ENCODE results near the gene GMPPB. TPM values are rescaled to one million over a fixed set of nuclear protein-coding genes. Genes with fewer than 3 reads are reported as not detected.

The GMPPB gene
- total and polyA plus RNA-seq, 9 of the 15 experiments (the other 6 are each of a cell fraction or from before 2014, with no cell fraction given), result 0.53 to 17.4 (median 8.1) TPM

GRCh38 chr3:49689046-49689907 is 34.5 kb downstream of the GMPPB start, which contains the start of the genes MST1 and RNF123:
Gene MST1 (minus strand): TSS chr3:49689474. CDS start chr3:49688691, 783 bp downstream.
Gene RNF123 (plus strand): TSS chr3:49689557. CDS start chr3:49691166, 1,609 bp downstream.
- ATAC-seq (peak; percentile 94), FAIRE-seq (peak; percentile 97), DNase-seq (ENCODE audit: extremely low read depth in 1 of 4, low spot score in 3 of 4) (peak; percentile 79 to 92 (median 82))
- ChIA-PET CTCF (ENCODE audit: low intra/inter-chr PET ratio) (interaction anchor here (0.6 kb wide), 1 partner anchor 162 kb away, joined by 3 read pairs; no protein-coding TSS in a partner anchor), POLR2A (interaction anchor here (1.0 kb wide), 1 partner anchor 13 kb away, joined by 3 read pairs; no protein-coding TSS in a partner anchor)
- H2AFZ ChIP-seq (ENCODE audit: low read depth, low read length), result peak within 1 kb of the TSS; percentile 96
- 1% methylated on average over 29 of the region's 66 CpGs for WGBS (ENCODE audit: insufficient coverage, low coverage, missing lambda C conversion rate)
- in situ Hi-C loops (cut with MboI) (no loop called here), intact Hi-C loops (cut with micrococcal nuclease) (no loop called here)
- H3K4me3 ChIP-seq, result peak within 1 kb of the TSS; percentile 66
- H3K27me3 ChIP-seq (ENCODE audit: control insufficient read depth in 2 of 2, insufficient read depth in 2 of 2, low read length in 2 of 2), result no peaks in the 10 kb centered on the region
- no peaks in the 10 kb centered on the region for H3K9me1 ChIP-seq (ENCODE audit: control insufficient read depth, insufficient read depth, low read length)
- TSS peak; percentile 48 for BruUV-seq (replicated peaks)
- H3K9me3 ChIP-seq (replicated peaks; ENCODE audit: control insufficient read depth, insufficient read depth, low read depth, low read length), result no peaks in the 10 kb centered on the region
- H3K36me3 ChIP-seq (ENCODE audit: control insufficient read depth, insufficient read depth, low read length), result peaks cover 2% of the 10 kb centered on the region; the same call in 1 of the 3 replicates
- peak within 1 kb of the TSS; percentile 81 for H3K4me2 ChIP-seq (ENCODE audit: insufficient read depth, low read length)
- H3K79me2 ChIP-seq (ENCODE audit: control insufficient read depth, insufficient read depth, low read length), result peaks cover 23% of the 10 kb centered on the region
- H3K4me1 ChIP-seq (replicated peaks in 1 of 2; ENCODE audit: control insufficient read depth in 2 of 2, insufficient read depth in 2 of 2, low read length in 2 of 2), result peaks cover 6 to 33% of the 10 kb centered on the region in 2 experiments; a peak in 4 of 5 replicates
- H3K27ac ChIP-seq (ENCODE audit: extremely low read depth, low read depth, low read length), result peak within 1 kb of the TSS; percentile 87
- peak within 1 kb of the TSS; percentile 72 to 94 for H3K9ac ChIP-seq (ENCODE audit: insufficient read depth in 1 of 2, low read depth in 2 of 2, low read length in 2 of 2)
- H4K20me1 ChIP-seq (replicated peaks; ENCODE audit: control insufficient read depth, insufficient read depth, low read length), result no peaks in the 10 kb centered on the region
- TF ChIP-seq EP400 (IDR thresholded peaks at IDR 0.05), result peak; percentile 63
- TF ChIP-seq ZNF175 (CRISPR knock-in tag; IDR thresholded peaks at IDR 0.05; ENCODE audit: low read depth), result no peak
- TF ChIP-seq KLF16 (IDR thresholded peaks at IDR 0.05), result peak; percentile 54; the same call in 1 of the 2 replicates
- TF ChIP-seq ZBTB17 (CRISPR knock-in tag; IDR thresholded peaks at IDR 0.05), result 0 out of 2 replicates have a peak, but pooled peaks have one; percentile 41
- no peak for TF ChIP-seq SRSF9 (IDR thresholded peaks at IDR 0.05; ENCODE audit: borderline replicate concordance, low read depth, low read length)
- peak; percentile 65; the same call in 1 of the 2 replicates for TF ChIP-seq TOE1 (IDR thresholded peaks at IDR 0.05; ENCODE audit: borderline replicate concordance)
- TF ChIP-seq TOE1 (CRISPR knock-in tag; IDR thresholded peaks at IDR 0.05; ENCODE audit: borderline replicate concordance, low read depth), result no peak
- peak; percentile 12; the same call in 1 of the 2 replicates for TF ChIP-seq ZBTB7A (IDR thresholded peaks at IDR 0.05; ENCODE audit: borderline replicate concordance, control insufficient read depth, low read depth, low read length)
- TF ChIP-seq TEAD2 (tag; IDR thresholded peaks at IDR 0.05), result no peak
- TF ChIP-seq L3MBTL2 (IDR thresholded peaks at IDR 0.05), result 0 out of 2 replicates have a peak, but pooled peaks have one; percentile 18
- TF ChIP-seq NFIC (IDR thresholded peaks at IDR 0.05), result peak; percentile 9; the same call in 1 of the 2 replicates
- TF ChIP-seq ZNF407 (IDR thresholded peaks at IDR 0.05; ENCODE audit: low read depth), result peak; percentile 93
- TF ChIP-seq TEAD1 (CRISPR knock-in tag; IDR thresholded peaks at IDR 0.05), result 0 out of 4 replicates have a peak, but pooled peaks have one; percentile 19 to 38

Data from K562 (cell line).